Measurements from ENCODE around the gene DSCAML1.

Gene DSCAML1

DNA sequence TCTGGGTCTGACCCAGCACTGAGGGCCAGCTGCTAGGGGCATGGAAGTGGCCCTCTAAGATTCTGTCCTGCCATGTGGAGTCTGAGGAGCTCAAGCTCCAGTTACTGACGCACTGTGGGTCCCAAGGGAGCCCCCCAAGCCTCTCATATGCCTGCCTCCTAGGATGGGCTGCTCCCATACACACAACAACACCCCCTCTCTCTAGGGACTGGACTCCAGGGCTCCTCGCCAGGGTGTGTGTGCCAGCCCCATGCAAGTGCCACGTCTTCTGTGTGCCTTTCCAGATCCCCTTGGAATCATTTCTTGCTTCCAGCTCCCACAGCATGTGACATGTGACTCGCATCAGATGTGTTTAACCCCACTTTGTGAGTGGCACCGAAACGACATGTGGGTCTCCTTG is 234.9 kb downstream of the DSCAML1 start:
- no peak for DNase-seq (ENCODE audit: extremely low read depth, low read depth)
- H3K4me3 ChIP-seq (replicated peaks; ENCODE audit: low read depth, low read length) = no peak overlapping the region
- TF ChIP-seq, protein P1, sequence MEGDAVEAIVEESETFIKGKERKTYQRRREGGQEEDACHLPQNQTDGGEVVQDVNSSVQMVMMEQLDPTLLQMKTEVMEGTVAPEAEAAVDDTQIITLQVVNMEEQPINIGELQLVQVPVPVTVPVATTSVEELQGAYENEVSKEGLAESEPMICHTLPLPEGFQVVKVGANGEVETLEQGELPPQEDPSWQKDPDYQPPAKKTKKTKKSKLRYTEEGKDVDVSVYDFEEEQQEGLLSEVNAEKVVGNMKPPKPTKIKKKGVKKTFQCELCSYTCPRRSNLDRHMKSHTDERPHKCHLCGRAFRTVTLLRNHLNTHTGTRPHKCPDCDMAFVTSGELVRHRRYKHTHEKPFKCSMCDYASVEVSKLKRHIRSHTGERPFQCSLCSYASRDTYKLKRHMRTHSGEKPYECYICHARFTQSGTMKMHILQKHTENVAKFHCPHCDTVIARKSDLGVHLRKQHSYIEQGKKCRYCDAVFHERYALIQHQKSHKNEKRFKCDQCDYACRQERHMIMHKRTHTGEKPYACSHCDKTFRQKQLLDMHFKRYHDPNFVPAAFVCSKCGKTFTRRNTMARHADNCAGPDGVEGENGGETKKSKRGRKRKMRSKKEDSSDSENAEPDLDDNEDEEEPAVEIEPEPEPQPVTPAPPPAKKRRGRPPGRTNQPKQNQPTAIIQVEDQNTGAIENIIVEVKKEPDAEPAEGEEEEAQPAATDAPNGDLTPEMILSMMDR (IDR thresholded peaks at IDR 0.05; ENCODE audit: low read depth, low read length, missing control alignments) = no peak

DNA sequence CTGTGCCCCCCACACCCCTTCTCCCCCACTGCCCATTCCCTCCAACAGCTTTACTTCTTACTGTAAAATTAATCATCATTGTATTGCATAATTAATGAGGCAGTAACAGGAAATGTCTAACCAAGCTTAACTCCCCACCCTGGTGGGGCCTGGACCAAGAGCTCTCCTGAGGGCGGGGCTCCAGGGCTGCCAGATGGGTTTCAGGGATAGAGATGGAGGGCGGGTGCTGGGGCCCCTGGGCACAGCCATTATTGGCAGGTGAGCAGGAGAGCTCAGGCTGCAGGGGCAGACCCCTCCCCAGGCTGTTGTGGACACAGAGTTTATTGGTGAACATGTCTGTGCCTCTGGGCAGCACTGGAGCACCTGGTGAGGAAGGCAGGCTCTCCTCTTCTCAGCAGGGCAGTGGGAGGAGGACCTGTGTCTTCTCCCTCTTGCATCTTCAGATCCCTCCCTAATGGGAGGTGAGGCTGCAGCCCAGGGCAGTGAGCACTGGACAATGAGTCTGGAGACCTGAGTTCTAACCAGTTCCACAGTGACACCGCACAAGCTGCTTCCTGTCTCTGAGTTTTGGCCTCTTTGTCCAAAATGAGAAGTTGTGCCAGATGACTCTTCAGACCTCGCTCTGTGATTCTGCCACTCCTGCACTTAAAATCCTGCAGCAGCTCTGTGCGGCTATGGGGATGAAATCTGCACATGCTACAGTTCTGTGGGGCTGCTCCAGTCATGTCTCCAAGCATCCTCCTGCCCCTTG is 236.1 kb downstream of the DSCAML1 start:
- TF ChIP-seq, protein P1 (IDR thresholded peaks at IDR 0.05; ENCODE audit: low read depth, low read length, missing control alignments) = no peak
- DNase-seq (ENCODE audit: extremely low read depth, low read depth) = no peak

DNA sequence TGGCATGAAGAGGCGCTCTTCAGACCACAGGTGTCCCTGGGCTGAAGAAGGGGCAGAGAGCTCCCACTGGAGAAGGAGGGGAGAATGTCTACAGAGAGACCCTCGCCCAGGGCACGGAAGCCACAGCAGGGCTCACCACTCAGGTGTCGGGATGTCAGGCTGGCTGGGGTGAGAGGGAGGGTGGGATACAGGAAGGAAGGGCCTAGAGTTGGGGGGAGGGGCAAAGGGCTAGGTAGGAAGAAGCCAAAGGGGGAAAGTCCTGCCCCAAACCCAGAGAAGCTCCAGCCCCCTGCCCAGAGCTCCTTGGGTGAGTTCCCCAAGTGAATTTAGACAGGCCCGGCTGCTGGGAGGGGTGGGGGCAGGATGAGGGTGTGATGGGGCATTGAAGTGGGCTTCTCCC is 237.3 kb downstream of the DSCAML1 start:
- no peak for DNase-seq (ENCODE audit: extremely low read depth, low read depth)
- TF ChIP-seq, protein P1 (IDR thresholded peaks at IDR 0.05; ENCODE audit: low read depth, low read length, missing control alignments) = no peak
- H3K4me3 ChIP-seq (replicated peaks; ENCODE audit: low read depth, low read length) = no peak overlapping the region

More for the DNA sequence above, 236.1 kb downstream of the DSCAML1 start:
- H3K4me3 ChIP-seq (replicated peaks; ENCODE audit: low read depth, low read length) = no peak overlapping the region

DNA sequence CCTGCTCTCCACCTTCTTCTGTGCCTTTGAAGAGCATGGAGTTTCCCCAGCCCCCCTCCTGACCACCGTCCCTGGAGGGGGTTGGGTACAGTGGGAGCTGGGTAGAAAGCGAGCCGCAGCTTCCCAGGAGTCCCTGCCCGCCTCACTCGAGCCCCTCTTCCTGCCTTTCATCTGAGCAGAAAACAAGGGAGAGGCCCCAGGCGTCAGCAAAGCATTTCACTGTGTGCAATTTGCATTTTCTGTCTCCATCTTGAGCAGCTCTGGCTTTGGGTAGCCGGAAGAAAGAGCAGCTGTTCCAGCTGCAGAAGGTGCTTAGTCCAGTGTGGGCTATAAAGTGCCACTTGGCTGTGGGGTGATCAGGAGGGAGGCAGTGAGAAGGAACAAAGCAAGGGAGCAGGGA is 239.7 kb downstream of the DSCAML1 start:
- no peak overlapping the region for H3K4me3 ChIP-seq (replicated peaks; ENCODE audit: low read depth, low read length)
- TF ChIP-seq, protein P1 (IDR thresholded peaks at IDR 0.05; ENCODE audit: low read depth, low read length, missing control alignments) = no peak
- DNase-seq (ENCODE audit: extremely low read depth, low read depth) = no peak

DNA sequence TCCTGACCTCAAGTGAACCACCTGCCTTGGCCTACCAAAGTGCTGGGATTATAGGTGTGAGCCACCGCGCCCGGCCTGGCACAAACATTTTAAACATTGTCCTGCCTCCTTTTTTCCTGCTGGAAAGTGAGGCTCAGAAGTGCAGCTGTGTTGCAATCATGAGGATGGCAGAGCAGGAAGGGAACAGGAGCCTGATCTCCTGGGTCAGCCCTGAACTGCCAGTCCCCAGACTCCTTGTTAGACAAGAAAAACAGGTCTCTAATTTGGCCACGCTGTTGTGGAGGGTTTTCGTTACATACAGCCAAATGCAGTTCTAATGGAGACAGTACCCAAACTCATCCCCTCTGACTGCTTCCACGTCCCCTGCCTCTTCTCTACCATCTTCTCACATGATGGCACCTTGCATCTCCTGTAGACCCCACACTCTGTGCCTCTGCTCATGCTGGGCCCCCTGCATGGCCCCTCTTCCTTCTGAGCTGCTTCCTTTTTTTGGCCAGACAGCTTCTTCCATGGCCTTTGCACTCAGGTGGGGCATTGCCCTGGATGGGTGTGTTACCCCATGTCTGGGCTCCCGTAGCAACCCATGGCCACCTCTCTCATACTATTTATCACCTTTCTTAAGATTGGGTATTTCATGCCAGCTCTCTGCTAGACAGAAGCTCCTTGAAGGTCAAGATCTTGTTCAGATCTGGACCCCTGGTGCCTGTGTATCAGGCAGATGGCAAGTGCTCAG is 242.2 kb downstream of the DSCAML1 start:
- DNase-seq (ENCODE audit: extremely low read depth, low read depth) = no peak
- TF ChIP-seq, protein P1 (IDR thresholded peaks at IDR 0.05; ENCODE audit: low read depth, low read length, missing control alignments) = no peak
- H3K4me3 ChIP-seq (replicated peaks; ENCODE audit: low read depth, low read length) = no peak overlapping the region

DNA sequence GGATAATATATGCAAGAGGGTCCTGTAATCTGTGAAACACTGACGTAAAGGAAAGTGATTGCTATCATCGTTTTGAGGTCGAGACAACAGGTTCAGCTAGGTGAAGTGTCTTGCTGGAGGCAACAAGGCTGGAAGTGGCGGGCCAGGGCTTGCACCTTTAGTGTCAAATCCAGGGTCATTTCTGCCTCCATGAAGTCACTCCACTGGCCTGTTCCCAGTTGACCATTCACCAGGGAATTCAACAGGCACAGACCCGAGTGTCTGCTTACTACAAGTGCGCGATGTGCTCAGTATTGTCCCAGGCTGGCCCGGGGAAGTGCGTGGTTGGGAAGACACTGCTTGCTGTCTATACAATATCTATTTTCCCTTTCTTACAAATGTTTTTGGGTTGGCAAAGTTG is 244.4 kb downstream of the DSCAML1 start:
- H3K4me3 ChIP-seq (replicated peaks; ENCODE audit: low read depth, low read length) = no peak overlapping the region
- TF ChIP-seq, protein P1 (IDR thresholded peaks at IDR 0.05; ENCODE audit: low read depth, low read length, missing control alignments) = no peak

More for the DNA sequence above, 244.4 kb downstream of the DSCAML1 start:
- no peak for DNase-seq (ENCODE audit: extremely low read depth, low read depth)
